ENCODE measurements around the gene MRAS. TPM values are rescaled to one million over a fixed set of nuclear protein-coding genes. Genes with fewer than 3 reads are reported as not detected.

The MRAS gene
- total RNA-seq, 1 donor = 80.7 TPM

- no peak for TF ChIP-seq CTCF (IDR thresholded peaks at IDR 0.05; ENCODE audit: extremely low read depth, low read depth, low read length)
- Histone ChIP-seq H3K27me3 (ENCODE audit: insufficient read depth, low read length) (no peaks in the 10 kb centered on the region), H3K4me3 (ENCODE audit: insufficient read depth, low read length) (no peak overlapping the region), H4K20me1 (ENCODE audit: insufficient read depth, low read length) (no peaks in the 10 kb centered on the region), H3K4me2 (ENCODE audit: insufficient read depth, low read length) (no peak overlapping the region), H3K79me2 (ENCODE audit: insufficient read depth, low read length) (peaks cover 40% of the 10 kb centered on the region), H3K27ac (ENCODE audit: low read depth, low read length) (no peak overlapping the region), H2AFZ (ENCODE audit: low read length) (no peak overlapping the region), H3K9me3 (ENCODE audit: low read depth, low read length) (no peaks in the 10 kb centered on the region), H3K4me1 (ENCODE audit: insufficient read depth, low read length) (peaks cover 15% of the 10 kb centered on the region), H3K36me3 (ENCODE audit: insufficient read depth, low read length) (peaks cover 3% of the 10 kb centered on the region)
- no peak for DNase-seq (ENCODE audit: insufficient read length, low spot score, missing footprints)
These were observed 35.5 kb downstream of the MRAS start for GRCh38 chr3:138383715-138384465.

GRCh38 chr3:138384531-138384930 is 36.2 kb downstream of the MRAS start:
- Histone ChIP-seq H3K79me2 (ENCODE audit: insufficient read depth, low read length) (peaks cover 43% of the 10 kb centered on the region), H3K9me3 (ENCODE audit: low read depth, low read length) (no peaks in the 10 kb centered on the region), H3K27ac (ENCODE audit: low read depth, low read length) (no peak overlapping the region), H3K4me2 (ENCODE audit: insufficient read depth, low read length) (no peak overlapping the region), H4K20me1 (ENCODE audit: insufficient read depth, low read length) (no peaks in the 10 kb centered on the region), H2AFZ (ENCODE audit: low read length) (no peak overlapping the region), H3K4me1 (ENCODE audit: insufficient read depth, low read length) (peaks cover 21% of the 10 kb centered on the region), H3K36me3 (ENCODE audit: insufficient read depth, low read length) (peaks cover 3% of the 10 kb centered on the region), H3K4me3 (ENCODE audit: insufficient read depth, low read length) (no peak overlapping the region), H3K27me3 (ENCODE audit: insufficient read depth, low read length) (no peaks in the 10 kb centered on the region)
- TF ChIP-seq CTCF (IDR thresholded peaks at IDR 0.05; ENCODE audit: extremely low read depth, low read depth, low read length) = no peak
- no peak for DNase-seq (ENCODE audit: insufficient read length, low spot score, missing footprints)

GRCh38 chr3:138384976-138385375 is 36.6 kb downstream of the MRAS start:
- H3K36me3 ChIP-seq (ENCODE audit: insufficient read depth, low read length) = peaks cover 3% of the 10 kb centered on the region
- H3K27me3 ChIP-seq (ENCODE audit: insufficient read depth, low read length) = no peaks in the 10 kb centered on the region
- H3K4me2 ChIP-seq (ENCODE audit: insufficient read depth, low read length) = no peak overlapping the region
- H3K4me1 ChIP-seq (ENCODE audit: insufficient read depth, low read length) = peaks cover 26% of the 10 kb centered on the region
- no peaks in the 10 kb centered on the region for H4K20me1 ChIP-seq (ENCODE audit: insufficient read depth, low read length)
- DNase-seq (ENCODE audit: insufficient read length, low spot score, missing footprints) = no peak
- H3K27ac ChIP-seq (ENCODE audit: low read depth, low read length) = no peak overlapping the region
- no peak overlapping the region for H3K4me3 ChIP-seq (ENCODE audit: insufficient read depth, low read length)
- H3K9me3 ChIP-seq (ENCODE audit: low read depth, low read length) = no peaks in the 10 kb centered on the region
- peaks cover 44% of the 10 kb centered on the region for H3K79me2 ChIP-seq (ENCODE audit: insufficient read depth, low read length)
- H2AFZ ChIP-seq (ENCODE audit: low read length) = no peak overlapping the region
- no peak for TF ChIP-seq CTCF (IDR thresholded peaks at IDR 0.05; ENCODE audit: extremely low read depth, low read depth, low read length)

GRCh38 chr3:138389144-138389601 is 40.8 kb downstream of the MRAS start:
- no peaks in the 10 kb centered on the region for H3K27me3 ChIP-seq (ENCODE audit: insufficient read depth, low read length)
- H2AFZ ChIP-seq (ENCODE audit: low read length) = no peak overlapping the region
- peaks cover 24% of the 10 kb centered on the region for H3K4me1 ChIP-seq (ENCODE audit: insufficient read depth, low read length)
- no peak for TF ChIP-seq CTCF (IDR thresholded peaks at IDR 0.05; ENCODE audit: extremely low read depth, low read depth, low read length)
- H3K9me3 ChIP-seq (ENCODE audit: low read depth, low read length) = no peaks in the 10 kb centered on the region
- H3K36me3 ChIP-seq (ENCODE audit: insufficient read depth, low read length) = no peaks in the 10 kb centered on the region
- DNase-seq (ENCODE audit: insufficient read length, low spot score, missing footprints) = peak; percentile 47
- no peaks in the 10 kb centered on the region for H4K20me1 ChIP-seq (ENCODE audit: insufficient read depth, low read length)
- peaks cover 36% of the 10 kb centered on the region for H3K79me2 ChIP-seq (ENCODE audit: insufficient read depth, low read length)
- H3K27ac ChIP-seq (ENCODE audit: low read depth, low read length) = peak overlapping the region; percentile 97
- H3K4me2 ChIP-seq (ENCODE audit: insufficient read depth, low read length) = peak overlapping the region; percentile 71
- H3K4me3 ChIP-seq (ENCODE audit: insufficient read depth, low read length) = no peak overlapping the region
